DOHH2 (cell line): ENCODE data around the gene C2CD4B.

Experiments used
- H3F3A ChIP-seq: fragments of 200-600 bp; sonication (generic), shearing (Covaris generic); 2 replicates; pipeline ENCODE4 v1.6.0; 2016; ENCODE audit warnings: antibody characterized with exemption, mild to moderate bottlenecking; ENCODE audit not compliant: control insufficient read depth, insufficient read depth
- H3K27ac ChIP-seq: fragments of 200-600 bp; sonication (generic); 2 replicates; pipeline ENCODE4 v1.5.1; 2014; ENCODE audit warnings: low read depth, mild to moderate bottlenecking, low read length, moderate library complexity
- H3K27me3 ChIP-seq: fragments of 200-600 bp; sonication (generic); 2 replicates; pipeline ENCODE4 v1.6.1; 2014; ENCODE audit warnings: mild to moderate bottlenecking, low read length, mixed read lengths; ENCODE audit not compliant: control insufficient read depth
- H3K36me3 ChIP-seq: fragments of 200-600 bp; sonication (generic); 2 replicates; pipeline ENCODE4 v1.6.1; 2014; ENCODE audit warnings: mild to moderate bottlenecking, low read length, moderate library complexity, mixed read lengths; ENCODE audit not compliant: control insufficient read depth
- H3K4me1 ChIP-seq: fragments of 200-600 bp; sonication (generic); 2 replicates; pipeline ENCODE4 v1.6.1; 2014; ENCODE audit warnings: mild to moderate bottlenecking, low read length, mixed read lengths; ENCODE audit not compliant: control insufficient read depth
- H3K4me2 ChIP-seq: fragments of 200-600 bp; sonication (generic); 2 replicates; pipeline ENCODE4 v1.6.0; 2014; ENCODE audit warnings: mild to moderate bottlenecking, low read length, moderate library complexity
- H3K4me3 ChIP-seq: fragments of 200-600 bp; sonication (generic); 2 replicates; pipeline ENCODE4 v1.5.1; 2014; ENCODE audit warnings: mild to moderate bottlenecking, low read length, mixed read lengths
- H3K79me2 ChIP-seq: fragments of 200-600 bp; sonication (generic); 2 replicates; pipeline ENCODE4 v1.6.1; 2014; ENCODE audit warnings: mild to moderate bottlenecking, low read length, mixed read lengths; ENCODE audit not compliant: control insufficient read depth
- H3K9me2 ChIP-seq: fragments of 200-600 bp; sonication (generic); replicated peaks from 2 replicates; pipeline ENCODE4 v1.6.1; 2014; ENCODE audit warnings: mild to moderate bottlenecking, low read length, mixed read lengths; ENCODE audit not compliant: control insufficient read depth
- H3K9me3 ChIP-seq: fragments of 200-600 bp; sonication (generic); 2 replicates; pipeline ENCODE4 v1.6.1; 2014; ENCODE audit warnings: antibody characterized with exemption, low read length, mixed read lengths; ENCODE audit not compliant: control insufficient read depth, insufficient read depth
- H4K20me1 ChIP-seq: fragments of 200-600 bp; sonication (generic); 2 replicates; pipeline ENCODE4 v1.6.0; 2014; ENCODE audit warnings: low read depth, mild to moderate bottlenecking, antibody characterized with exemption, low read length, moderate library complexity; ENCODE audit not compliant: control insufficient read depth, insufficient read depth
- EZH2phosphoT487 ChIP-seq: fragments of 200-600 bp; sonication (generic); IDR thresholded peaks from 2 replicates; pipeline ENCODE4 v1.6.1; 2017; ENCODE audit warnings: borderline replicate concordance, mild to moderate bottlenecking, antibody characterized with exemption, low read length, moderate library complexity, mixed read lengths
- TF ChIP-seq, protein P1 (sequence below): fragments of 200-600 bp; sonication (generic); IDR thresholded peaks from one replicate; pipeline ENCODE4 v1.5.1; 2014; ENCODE audit warnings: antibody characterized with exemption, mild to moderate bottlenecking, low read depth, low read length; ENCODE audit not compliant: poor library complexity, severe bottlenecking

Gene C2CD4B

GRCh38 chr15:62187910-62188309, 22.8 kb upstream of the C2CD4B start:
- H3K9me2 ChIP-seq, result no peaks in the 10 kb centered on the region
- no peaks in the 10 kb centered on the region for H3F3A ChIP-seq
- H3K4me3 ChIP-seq, result no peak overlapping the region
- no peak overlapping the region for H3K27ac ChIP-seq
- no peaks in the 10 kb centered on the region for H3K36me3 ChIP-seq
- H3K79me2 ChIP-seq, result no peaks in the 10 kb centered on the region
- TF ChIP-seq, protein P1, sequence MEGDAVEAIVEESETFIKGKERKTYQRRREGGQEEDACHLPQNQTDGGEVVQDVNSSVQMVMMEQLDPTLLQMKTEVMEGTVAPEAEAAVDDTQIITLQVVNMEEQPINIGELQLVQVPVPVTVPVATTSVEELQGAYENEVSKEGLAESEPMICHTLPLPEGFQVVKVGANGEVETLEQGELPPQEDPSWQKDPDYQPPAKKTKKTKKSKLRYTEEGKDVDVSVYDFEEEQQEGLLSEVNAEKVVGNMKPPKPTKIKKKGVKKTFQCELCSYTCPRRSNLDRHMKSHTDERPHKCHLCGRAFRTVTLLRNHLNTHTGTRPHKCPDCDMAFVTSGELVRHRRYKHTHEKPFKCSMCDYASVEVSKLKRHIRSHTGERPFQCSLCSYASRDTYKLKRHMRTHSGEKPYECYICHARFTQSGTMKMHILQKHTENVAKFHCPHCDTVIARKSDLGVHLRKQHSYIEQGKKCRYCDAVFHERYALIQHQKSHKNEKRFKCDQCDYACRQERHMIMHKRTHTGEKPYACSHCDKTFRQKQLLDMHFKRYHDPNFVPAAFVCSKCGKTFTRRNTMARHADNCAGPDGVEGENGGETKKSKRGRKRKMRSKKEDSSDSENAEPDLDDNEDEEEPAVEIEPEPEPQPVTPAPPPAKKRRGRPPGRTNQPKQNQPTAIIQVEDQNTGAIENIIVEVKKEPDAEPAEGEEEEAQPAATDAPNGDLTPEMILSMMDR, result no peak
- no peak for TF ChIP-seq EZH2phosphoT487
- no peaks in the 10 kb centered on the region for H3K9me3 ChIP-seq
- H3K27me3 ChIP-seq, result 0 out of 2 replicates have a peak, but pooled peaks cover under 1% of the 10 kb centered on the region
- no peaks in the 10 kb centered on the region for H4K20me1 ChIP-seq
- no peak overlapping the region for H3K4me2 ChIP-seq
- peaks cover 3% of the 10 kb centered on the region for H3K4me1 ChIP-seq

- Histone ChIP-seq H4K20me1 (no peaks in the 10 kb centered on the region), H3K9me3 (no peaks in the 10 kb centered on the region), H3K79me2 (no peaks in the 10 kb centered on the region), H3K4me2 (no peak overlapping the region), H3F3A (no peaks in the 10 kb centered on the region), H3K27ac (no peak overlapping the region), H3K9me2 (no peaks in the 10 kb centered on the region), H3K4me3 (no peak overlapping the region), H3K36me3 (no peaks in the 10 kb centered on the region), H3K4me1 (peaks cover 5% of the 10 kb centered on the region), H3K27me3 (no peaks in the 10 kb centered on the region)
- TF ChIP-seq, protein P1, result no peak
- no peak for TF ChIP-seq EZH2phosphoT487
Measured at GRCh38 chr15:62187425-62187824, 22.3 kb upstream of the C2CD4B start.

- Histone ChIP-seq H3K4me2 (no peak overlapping the region), H3K27me3 (no peaks in the 10 kb centered on the region), H4K20me1 (no peaks in the 10 kb centered on the region), H3K27ac (no peak overlapping the region), H3K79me2 (no peaks in the 10 kb centered on the region), H3K4me1 (peaks cover 5% of the 10 kb centered on the region), H3K9me2 (no peaks in the 10 kb centered on the region), H3K36me3 (no peaks in the 10 kb centered on the region), H3F3A (no peaks in the 10 kb centered on the region), H3K9me3 (no peaks in the 10 kb centered on the region), H3K4me3 (no peak overlapping the region)
- TF ChIP-seq EZH2phosphoT487, result no peak
Measured at GRCh38 chr15:62186578-62186977, 21.5 kb upstream of the C2CD4B start.

- Histone ChIP-seq H3K36me3 (no peaks in the 10 kb centered on the region), H3K27ac (no peak overlapping the region), H3K4me2 (no peak overlapping the region), H3K9me2 (no peaks in the 10 kb centered on the region), H3K4me3 (no peak overlapping the region), H3K27me3 (no peaks in the 10 kb centered on the region), H3F3A (no peaks in the 10 kb centered on the region), H3K9me3 (no peaks in the 10 kb centered on the region), H3K4me1 (peaks cover 5% of the 10 kb centered on the region), H3K79me2 (no peaks in the 10 kb centered on the region), H4K20me1 (no peaks in the 10 kb centered on the region)
- TF ChIP-seq, protein P1, result no peak
- TF ChIP-seq EZH2phosphoT487, result no peak
Measured at GRCh38 chr15:62183130-62183529, 18.0 kb upstream of the C2CD4B start.
